Umbilical cord (tissue), 2 donors: Measurements from ENCODE around the gene KLRD1. TPM values are rescaled to one million over a fixed set of nuclear protein-coding genes. Genes with fewer than 3 reads are reported as not detected.
"Not testable (repeated sequence)": the region's sequence is repeated elsewhere in the genome, so short reads cannot be mapped to it uniquely, and the experiment has no call there.

ENCODE experiments used
- DNase-seq: peaks from one replicate; pipeline ENCODE4 v3.0.0-alpha.2; 2015; ENCODE audit warnings: low spot score
- total RNA-seq: library from RNA; depleted of rRNA; stranded (reverse); fragments of >200 nt; gene quantifications from one replicate; pipeline ENCODE4 v1.2.3, GENCODE V29; 2014; ENCODE audit warnings: low replicate concordance; ENCODE audit not compliant: insufficient read depth

KLRD1 gene
- total RNA-seq = 5.1 TPM

- DNase-seq = no peak
These were observed at the start of gene KLRD1 for GRCh38 chr12:10307630-10308029. KLRD1 (plus strand) TSS chr12:10307870; CDS start chr12:10308078, 208 bp downstream.

GRCh38 chr12:10260927-10261326 is 46.7 kb upstream of the KLRD1 start:
- DNase-seq = no peak

- DNase-seq = no peak
These were observed 39.6 kb upstream of the KLRD1 start for GRCh38 chr12:10268037-10268436.

- no peak for DNase-seq
These were observed 35.2 kb upstream of the KLRD1 start for GRCh38 chr12:10272467-10272866.

GRCh38 chr12:10276774-10277173 is 30.9 kb upstream of the KLRD1 start:
- no peak for DNase-seq

GRCh38 chr12:10278104-10278503 is 29.6 kb upstream of the KLRD1 start:
- DNase-seq = no peak

GRCh38 chr12:10279937-10280336 is 27.7 kb upstream of the KLRD1 start:
- DNase-seq = no peak

GRCh38 chr12:10283027-10283426 is 24.6 kb upstream of the KLRD1 start:
- DNase-seq = no peak

- DNase-seq = no peak
These were observed 21.8 kb upstream of the KLRD1 start for GRCh38 chr12:10285919-10286318.

GRCh38 chr12:10289005-10289754 is 18.5 kb upstream of the KLRD1 start:
- no peak for DNase-seq

GRCh38 chr12:10291030-10291429 is 16.6 kb upstream of the KLRD1 start:
- DNase-seq = no peak

GRCh38 chr12:10293151-10293550 is 14.5 kb upstream of the KLRD1 start:
- DNase-seq = no peak

GRCh38 chr12:10293570-10294227 is 14.0 kb upstream of the KLRD1 start:
- DNase-seq = no peak

GRCh38 chr12:10301103-10301502 is 6.6 kb upstream of the KLRD1 start:
- no peak for DNase-seq

GRCh38 chr12:10304161-10304574 is 3.5 kb upstream of the KLRD1 start:
- DNase-seq = no peak

GRCh38 chr12:10305411-10305810 is 2.3 kb upstream of the KLRD1 start:
- no peak for DNase-seq

- peak; percentile 74 for DNase-seq
These were observed 3.5 kb downstream of the KLRD1 start for GRCh38 chr12:10310926-10311720.

- no peak for DNase-seq
These were observed 11.7 kb downstream of the KLRD1 start for GRCh38 chr12:10319388-10319787.

GRCh38 chr12:10320643-10321042 is 13.0 kb downstream of the KLRD1 start:
- DNase-seq = no peak

GRCh38 chr12:10328691-10329090 is 21.0 kb downstream of the KLRD1 start:
- not testable (repeated sequence) for DNase-seq

GRCh38 chr12:10331642-10332239 is 24.1 kb downstream of the KLRD1 start:
- peak; percentile 57 for DNase-seq

- not testable (repeated sequence) for DNase-seq
These were observed 28.5 kb downstream of the KLRD1 start for GRCh38 chr12:10336196-10336595.
